Measurements from ENCODE around the gene CLTA. TPM values are rescaled to one million over a fixed set of nuclear protein-coding genes. Genes with fewer than 3 reads are reported as not detected.

Gene CLTA
- total and polyA plus RNA-seq, 12 donors = 95.6 to 301 (median 208) TPM

DNA sequence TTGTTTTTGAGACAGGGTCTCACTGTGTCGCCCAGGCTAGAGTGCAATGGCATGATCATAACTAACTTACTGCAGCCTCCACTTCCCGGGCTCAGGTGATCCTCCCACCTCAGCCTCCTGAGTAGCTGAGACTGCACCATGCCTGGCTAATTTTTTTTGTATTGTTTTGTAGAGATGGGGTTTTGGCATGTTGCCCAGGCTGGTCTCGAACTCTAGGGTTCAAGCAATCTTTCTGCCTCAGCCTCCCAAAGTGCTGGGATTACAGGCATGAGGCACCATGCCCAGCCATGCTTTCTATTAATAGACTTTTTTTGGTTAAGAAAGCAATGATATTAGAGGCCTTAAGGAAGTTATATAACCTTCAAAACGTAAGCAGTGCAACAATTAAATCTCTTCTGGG is 23.3 kb downstream of the CLTA start:
- H3K36me3 ChIP-seq (replicated peaks in 1 of 2) = peaks cover 0 to 67% of the 10 kb centered on the region in 2 donors
- TF ChIP-seq POLR2A (IDR thresholded peaks at IDR 0.05) = no peak
- TF ChIP-seq, protein P1, sequence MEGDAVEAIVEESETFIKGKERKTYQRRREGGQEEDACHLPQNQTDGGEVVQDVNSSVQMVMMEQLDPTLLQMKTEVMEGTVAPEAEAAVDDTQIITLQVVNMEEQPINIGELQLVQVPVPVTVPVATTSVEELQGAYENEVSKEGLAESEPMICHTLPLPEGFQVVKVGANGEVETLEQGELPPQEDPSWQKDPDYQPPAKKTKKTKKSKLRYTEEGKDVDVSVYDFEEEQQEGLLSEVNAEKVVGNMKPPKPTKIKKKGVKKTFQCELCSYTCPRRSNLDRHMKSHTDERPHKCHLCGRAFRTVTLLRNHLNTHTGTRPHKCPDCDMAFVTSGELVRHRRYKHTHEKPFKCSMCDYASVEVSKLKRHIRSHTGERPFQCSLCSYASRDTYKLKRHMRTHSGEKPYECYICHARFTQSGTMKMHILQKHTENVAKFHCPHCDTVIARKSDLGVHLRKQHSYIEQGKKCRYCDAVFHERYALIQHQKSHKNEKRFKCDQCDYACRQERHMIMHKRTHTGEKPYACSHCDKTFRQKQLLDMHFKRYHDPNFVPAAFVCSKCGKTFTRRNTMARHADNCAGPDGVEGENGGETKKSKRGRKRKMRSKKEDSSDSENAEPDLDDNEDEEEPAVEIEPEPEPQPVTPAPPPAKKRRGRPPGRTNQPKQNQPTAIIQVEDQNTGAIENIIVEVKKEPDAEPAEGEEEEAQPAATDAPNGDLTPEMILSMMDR (IDR thresholded peaks at IDR 0.05) = no peak
- no peaks in the 10 kb centered on the region for H3K27me3 ChIP-seq
- intact Hi-C loops (cut with DNase I) = no loop called here
- H3K27ac ChIP-seq = no peak overlapping the region
- 66 to 77% (median 69%) methylated on average over 4 of the region's 4 CpGs for WGBS, 4 donors
- no peak overlapping the region for H3K4me3 ChIP-seq
- DNase-seq = no peak
- H3K4me1 ChIP-seq (replicated peaks in 1 of 2) = peaks cover 28 to 43% of the 10 kb centered on the region in 2 donors
- no peaks in the 10 kb centered on the region for H3K9me3 ChIP-seq (replicated peaks in 1 of 3)

DNA sequence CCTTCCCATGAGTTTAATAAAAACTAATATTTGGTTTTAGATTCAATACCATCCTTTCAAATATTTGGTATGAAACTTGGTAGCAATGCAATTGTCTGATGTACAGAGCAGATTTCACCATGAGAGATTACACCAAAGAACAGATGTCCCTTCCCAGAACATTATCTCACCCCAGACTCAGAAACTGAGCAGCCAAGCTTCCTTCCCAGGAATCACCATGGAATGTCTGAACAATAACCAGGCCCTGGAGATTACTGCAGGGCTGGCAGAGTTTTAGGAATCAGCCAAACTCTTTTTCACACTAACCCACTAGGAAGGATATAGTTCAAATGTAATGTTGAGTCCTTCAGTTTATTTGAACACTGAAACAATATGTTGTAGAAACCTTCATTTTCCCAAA is 23.9 kb downstream of the CLTA start:
- H3K4me1 ChIP-seq (replicated peaks in 1 of 2) = peaks cover 28 to 38% of the 10 kb centered on the region in 2 donors
- no peaks in the 10 kb centered on the region for H3K9me3 ChIP-seq (replicated peaks in 1 of 3)
- intact Hi-C loops (cut with DNase I) = no loop called here
- H3K27me3 ChIP-seq = no peaks in the 10 kb centered on the region
- TF ChIP-seq, protein P1 (IDR thresholded peaks at IDR 0.05) = no peak
- no peak for TF ChIP-seq POLR2A (IDR thresholded peaks at IDR 0.05)
- peak overlapping the region in 1 of 5 donors; percentile 13 for H3K27ac ChIP-seq
- no peak overlapping the region for H3K4me3 ChIP-seq
- no peak for DNase-seq
- H3K36me3 ChIP-seq (replicated peaks in 1 of 2) = peaks cover 0 to 67% of the 10 kb centered on the region in 2 donors

DNA sequence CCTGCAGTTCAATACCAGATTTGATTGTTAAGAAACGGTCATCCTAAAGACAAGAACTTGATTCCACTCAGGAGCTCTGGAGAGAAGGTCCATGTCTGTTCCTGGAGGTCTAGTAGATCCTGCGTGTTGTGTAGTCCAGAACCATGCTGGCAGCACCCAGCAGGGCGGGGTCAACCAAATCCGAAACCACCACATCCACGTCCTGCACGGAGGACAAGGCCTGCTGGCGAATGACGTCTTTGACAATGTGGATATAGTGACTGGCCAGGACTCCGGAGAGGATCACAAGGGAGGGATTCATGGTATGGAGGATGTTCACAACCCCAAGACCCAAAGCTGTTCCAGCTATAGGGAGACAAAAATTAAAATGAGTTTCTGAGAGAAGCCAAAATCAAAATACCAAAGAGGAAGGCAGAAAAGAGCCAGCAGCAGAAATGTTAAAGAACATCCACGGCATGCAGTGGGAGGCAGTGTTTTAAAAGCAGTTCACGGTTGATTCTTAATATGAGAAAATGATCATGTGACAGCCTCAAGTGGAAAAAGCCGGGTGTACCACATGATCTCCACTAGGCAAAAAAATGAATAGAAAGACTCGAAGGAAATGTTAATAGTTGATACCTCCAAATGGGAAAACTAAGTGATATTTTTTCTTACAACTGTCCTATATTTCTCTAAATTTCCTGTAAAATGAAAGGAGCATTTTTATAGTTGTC is 26.7 kb downstream of the CLTA start:
- peaks cover 10 to 21% of the 10 kb centered on the region in 2 donors for H3K4me1 ChIP-seq (replicated peaks in 1 of 2)
- intact Hi-C loops (cut with DNase I) = no loop called here
- H3K4me3 ChIP-seq = no peak overlapping the region
- no peaks in the 10 kb centered on the region for H3K27me3 ChIP-seq
- TF ChIP-seq, protein P1 (IDR thresholded peaks at IDR 0.05) = no peak
- TF ChIP-seq POLR2A (IDR thresholded peaks at IDR 0.05) = no peak
- H3K36me3 ChIP-seq (replicated peaks in 1 of 2) = peaks cover 0 to 65% of the 10 kb centered on the region in 2 donors
- DNase-seq = no peak
- H3K27ac ChIP-seq = no peak overlapping the region
- WGBS, 4 donors = 77 to 79% (median 79%) methylated on average over 11 to 13 of the region's 13 CpGs
- H3K9me3 ChIP-seq (replicated peaks in 1 of 3) = no peaks in the 10 kb centered on the region

DNA sequence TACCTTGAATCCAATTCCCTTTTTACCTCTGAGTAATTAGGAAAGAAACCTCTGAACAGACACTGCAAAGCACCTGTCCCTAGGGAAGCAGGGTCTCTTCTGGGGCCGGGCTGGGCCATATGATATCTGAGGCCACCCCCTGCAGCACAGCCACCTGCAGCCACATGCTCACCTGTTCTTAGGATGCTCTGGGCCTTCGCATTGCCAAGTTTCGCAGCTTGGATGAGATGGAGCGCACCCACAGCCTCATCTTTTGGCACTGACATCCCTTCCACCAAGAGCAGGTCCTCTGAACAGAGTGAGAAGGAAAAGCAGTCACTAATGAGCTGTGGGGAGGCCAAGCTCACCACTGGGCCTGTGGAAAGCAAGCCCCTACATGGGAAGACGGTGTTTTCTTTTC is 27.3 kb downstream of the CLTA start:
- no peaks in the 10 kb centered on the region for H3K9me3 ChIP-seq (replicated peaks in 1 of 3)
- no peaks in the 10 kb centered on the region for H3K27me3 ChIP-seq
- H3K36me3 ChIP-seq (replicated peaks in 1 of 2) = peaks cover 0 to 66% of the 10 kb centered on the region in 2 donors
- intact Hi-C loops (cut with DNase I) = no loop called here
- H3K4me3 ChIP-seq = no peak overlapping the region
- WGBS, 4 donors = 92 to 100% (median 95%) methylated on average over 5 of the region's 5 CpGs
- peaks cover 10 to 21% of the 10 kb centered on the region in 2 donors for H3K4me1 ChIP-seq (replicated peaks in 1 of 2)
- no peak overlapping the region for H3K27ac ChIP-seq
- no peak for DNase-seq
- TF ChIP-seq, protein P1 (IDR thresholded peaks at IDR 0.05) = no peak
- TF ChIP-seq POLR2A (IDR thresholded peaks at IDR 0.05) = no peak
